MCF 10A (cell line): ENCODE results near the gene IL1RL2. TPM values are rescaled to one million over a fixed set of nuclear protein-coding genes. Genes with fewer than 3 reads are reported as not detected.

Source experiments
- BruUV-seq: library from RNA; stranded (reverse); fragments of 400-500 nt; replicated peaks from 2 replicates; lab custom pipeline; 2021; lab: Mats Ljungman, UMichigan
- CTCF ChIA-PET: fragments of 300-600 bp; sonication (Branson Sonifier 250); formaldehyde crosslinking; extraction: SDS; loops from one replicate; lab custom pipeline; 2021; ENCODE audit warnings: antibody characterized with exemption, inconsistent platforms; lab: Yijun Ruan, JAX
- POLR2A ChIA-PET: fragments of 300-600, 350-650 bp; sonication (Branson Sonifier 250); formaldehyde crosslinking; extraction: SDS; loops from one replicate; lab custom pipeline; 2020; ENCODE audit warnings: antibody characterized with exemption, inconsistent platforms; lab: Yijun Ruan, JAX
- DNase-seq: peaks from one replicate; pipeline ENCODE4 v3.0.0-alpha.2; 2018; ENCODE audit not compliant: unreplicated experiment
- H3K27ac Mint-ChIP-seq: one replicate; pipeline ENCODE4 v1.8.0; 2022; ENCODE audit warnings: mild to moderate bottlenecking, low read depth, mixed read lengths; ENCODE audit not compliant: unreplicated experiment
- H3K27me3 Mint-ChIP-seq: one replicate; pipeline ENCODE4 v1.8.0; 2022; ENCODE audit warnings: mixed read lengths; ENCODE audit not compliant: insufficient read depth, unreplicated experiment
- H3K36me3 Mint-ChIP-seq: one replicate; pipeline ENCODE4 v1.8.0; 2022; ENCODE audit warnings: mild to moderate bottlenecking, moderate library complexity, mixed read lengths; ENCODE audit not compliant: insufficient read depth, unreplicated experiment
- H3K4me1 Mint-ChIP-seq: one replicate; pipeline ENCODE4 v1.8.0; 2022; ENCODE audit warnings: mixed read lengths; ENCODE audit not compliant: insufficient read depth, unreplicated experiment
- H3K4me3 Mint-ChIP-seq: one replicate; pipeline ENCODE4 v1.8.0; 2022; ENCODE audit warnings: mild to moderate bottlenecking, moderate library complexity, mixed read lengths; ENCODE audit not compliant: unreplicated experiment
- H3K9me3 Mint-ChIP-seq: one replicate; pipeline ENCODE4 v1.8.0; 2022; ENCODE audit warnings: mixed read lengths; ENCODE audit not compliant: unreplicated experiment
- intact Hi-C: fragments of 100-400 bp; cut with micrococcal nuclease; formaldehyde crosslinking; loops from 2 replicates; pipeline ENCODE4 v1.14.1; 2022
- total RNA-seq: library from RNA; stranded (reverse); gene quantifications from 2 replicates; pipeline ENCODE4 v1.2.3, GENCODE V29; 2022
- TF ChIP-seq, protein P1 (sequence below): fragments of 200-600 bp; IDR thresholded peaks from one replicate; pipeline ENCODE4 v1.8.0; 2022; ENCODE audit warnings: antibody characterized with exemption, mild to moderate bottlenecking; ENCODE audit not compliant: unreplicated experiment

Gene IL1RL2
- total RNA-seq, 1 experiment from 2014 or later: not detected

DNA sequence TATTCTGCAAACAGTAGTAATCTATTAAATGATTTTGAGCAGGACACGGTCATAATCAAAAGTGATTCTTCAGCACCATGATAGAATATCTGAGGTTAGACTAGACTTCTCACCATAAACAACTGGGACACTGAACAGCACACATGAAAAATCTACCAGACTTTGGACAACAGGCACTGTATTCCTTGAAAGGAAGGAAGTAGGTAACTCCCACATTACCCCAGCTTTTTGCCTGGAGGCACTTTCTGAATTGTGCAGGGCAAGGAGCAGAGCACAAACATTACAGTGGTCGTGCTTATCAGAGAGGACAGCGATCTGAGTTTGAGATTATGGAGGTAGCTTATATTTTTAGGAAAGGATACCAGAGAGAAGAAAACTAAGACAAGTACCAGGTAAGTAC, 99.2 kb downstream of the IL1RL2 start:
- intact Hi-C loops: no loop called here
- Mint-ChIP-seq H3K36me3 (no peaks in the 10 kb centered on the region), H3K27me3 (no peaks in the 10 kb centered on the region), H3K4me1 (no peaks in the 10 kb centered on the region), H3K4me3 (no peak overlapping the region), H3K27ac (no peak overlapping the region), H3K9me3 (no peaks in the 10 kb centered on the region)
- POLR2A ChIA-PET: interaction anchor here (0.8 to 1.3 kb wide), 2 partner anchors 8 to 11 kb away, joined by 3 read pairs; no protein-coding TSS in a partner anchor
- TF ChIP-seq, protein P1, sequence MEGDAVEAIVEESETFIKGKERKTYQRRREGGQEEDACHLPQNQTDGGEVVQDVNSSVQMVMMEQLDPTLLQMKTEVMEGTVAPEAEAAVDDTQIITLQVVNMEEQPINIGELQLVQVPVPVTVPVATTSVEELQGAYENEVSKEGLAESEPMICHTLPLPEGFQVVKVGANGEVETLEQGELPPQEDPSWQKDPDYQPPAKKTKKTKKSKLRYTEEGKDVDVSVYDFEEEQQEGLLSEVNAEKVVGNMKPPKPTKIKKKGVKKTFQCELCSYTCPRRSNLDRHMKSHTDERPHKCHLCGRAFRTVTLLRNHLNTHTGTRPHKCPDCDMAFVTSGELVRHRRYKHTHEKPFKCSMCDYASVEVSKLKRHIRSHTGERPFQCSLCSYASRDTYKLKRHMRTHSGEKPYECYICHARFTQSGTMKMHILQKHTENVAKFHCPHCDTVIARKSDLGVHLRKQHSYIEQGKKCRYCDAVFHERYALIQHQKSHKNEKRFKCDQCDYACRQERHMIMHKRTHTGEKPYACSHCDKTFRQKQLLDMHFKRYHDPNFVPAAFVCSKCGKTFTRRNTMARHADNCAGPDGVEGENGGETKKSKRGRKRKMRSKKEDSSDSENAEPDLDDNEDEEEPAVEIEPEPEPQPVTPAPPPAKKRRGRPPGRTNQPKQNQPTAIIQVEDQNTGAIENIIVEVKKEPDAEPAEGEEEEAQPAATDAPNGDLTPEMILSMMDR: no peak
- CTCF ChIA-PET: interaction anchor here (0.7 to 0.9 kb wide), 3 partner anchors 9 to 57 kb away, joined by 3 to 4 read pairs (median 3); no protein-coding TSS in a partner anchor
- no peak for DNase-seq
- BruUV-seq: no TSS peak

DNA sequence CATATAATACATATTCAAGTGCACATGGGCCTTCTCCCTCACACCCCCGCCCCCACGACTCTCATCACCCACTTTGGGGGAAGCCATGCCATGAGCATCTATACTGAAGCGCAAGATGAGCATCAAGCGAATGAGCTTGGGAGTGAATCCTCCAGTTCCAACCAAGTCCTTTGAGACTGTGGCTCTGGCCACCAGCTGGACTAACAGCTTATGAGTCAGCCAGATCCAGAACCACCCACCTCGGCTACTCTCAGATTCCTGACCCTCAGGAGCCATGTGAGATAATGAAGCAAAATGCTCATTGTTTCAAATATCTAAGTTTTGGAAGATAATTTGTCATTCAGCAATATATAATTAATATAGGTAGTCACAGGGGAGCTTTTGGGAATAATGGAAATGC, 102.3 kb downstream of the IL1RL2 start:
- ChIA-PET POLR2A (no interaction called here), CTCF (interaction anchor here (0.8 to 0.9 kb wide), 2 partner anchors 48 to 123 kb away, joined by 3 to 4 read pairs; no protein-coding TSS in a partner anchor)
- Mint-ChIP-seq H3K36me3 (no peaks in the 10 kb centered on the region), H3K27ac (no peak overlapping the region), H3K4me3 (no peak overlapping the region), H3K27me3 (no peaks in the 10 kb centered on the region), H3K9me3 (no peaks in the 10 kb centered on the region), H3K4me1 (no peaks in the 10 kb centered on the region)
- BruUV-seq: no TSS peak
- DNase-seq: peak; percentile 29
- intact Hi-C loops: no loop called here
- TF ChIP-seq, protein P1: no peak

Other genes with a start within 250 kb of the IL1RL2 start
- not detected in 2 replicates for gene IL1R2, start 195.1 kb upstream of the IL1RL2 start, total RNA-seq
- 5.2 and 6.0 TPM in 2 replicates for gene IL1R1, start 44.3 kb upstream of the IL1RL2 start, total RNA-seq
- gene IL1RL1, start 124.5 kb downstream of the IL1RL2 start, total RNA-seq: 10.0 and 25.6 TPM in 2 replicates
- gene IL18R1, start 168.8 kb downstream of the IL1RL2 start, total RNA-seq: 3.5 and 6.7 TPM in 2 replicates
- gene IL18RAP, start 236.1 kb downstream of the IL1RL2 start, total RNA-seq: not detected in 2 replicates